HT1080 (cell line): ENCODE measurements around the gene SHROOM1. TPM values are rescaled to one million over a fixed set of nuclear protein-coding genes. Genes with fewer than 3 reads are reported as not detected.

Source experiments
- DNase-seq: peaks from one replicate; pipeline ENCODE4 v3.0.0-alpha.2; 2015; ENCODE audit warnings: low read depth
- small RNA-seq: library from RNA; depleted of rRNA; stranded (forward); fragments of <200 nt; gene quantifications from one replicate; pipeline ENCODE3, GENCODE V24; 2014
- total RNA-seq: library from RNA; depleted of rRNA; stranded (reverse); fragments of >200 nt; shearing (Covaris generic); gene quantifications from 2 replicates; pipeline ENCODE4 v1.2.3, GENCODE V29; 2014; rRNA removed

Gene SHROOM1
- total RNA-seq, 1 experiment from 2014 or later, result 9.3 TPM

DNA sequence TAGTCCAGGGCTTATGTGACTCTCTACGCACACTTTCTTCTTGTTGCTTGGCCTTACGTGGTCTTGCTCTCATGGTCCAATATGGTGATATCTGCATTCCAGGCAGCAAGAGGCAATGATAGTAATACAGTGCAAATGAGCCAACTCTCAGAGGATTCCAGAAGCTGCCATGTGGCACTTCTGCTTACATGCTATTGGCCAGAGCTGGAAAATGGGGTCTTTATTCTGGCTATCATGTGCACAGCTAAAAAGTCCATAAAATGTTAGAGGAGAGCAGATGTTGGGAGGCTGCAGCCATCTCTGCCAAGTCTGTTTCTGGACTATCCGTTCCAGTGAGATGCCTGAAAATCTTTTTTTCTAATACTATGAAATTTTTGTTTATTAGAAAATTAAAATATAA, 50.5 kb downstream of the SHROOM1 start:
- no peak for DNase-seq

DNA sequence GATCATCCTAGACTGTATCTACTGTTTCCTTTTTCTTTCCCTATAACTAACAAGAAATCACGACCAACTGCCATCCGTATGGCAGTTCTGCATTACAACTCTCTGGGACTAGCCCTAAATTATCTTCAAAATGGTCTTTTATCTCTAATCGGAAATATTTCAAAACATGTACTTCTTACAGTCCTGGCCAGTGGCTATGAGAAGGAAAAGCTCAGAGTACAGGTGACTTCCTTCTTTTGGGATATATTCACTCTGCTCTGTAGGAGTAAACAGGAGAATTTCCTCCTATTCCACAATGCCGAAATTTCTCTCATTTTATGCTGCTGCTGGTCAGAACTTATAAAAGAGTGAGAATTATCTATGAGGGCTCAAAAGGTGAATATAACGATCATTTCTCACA, 51.6 kb downstream of the SHROOM1 start:
- DNase-seq, result no peak

DNA sequence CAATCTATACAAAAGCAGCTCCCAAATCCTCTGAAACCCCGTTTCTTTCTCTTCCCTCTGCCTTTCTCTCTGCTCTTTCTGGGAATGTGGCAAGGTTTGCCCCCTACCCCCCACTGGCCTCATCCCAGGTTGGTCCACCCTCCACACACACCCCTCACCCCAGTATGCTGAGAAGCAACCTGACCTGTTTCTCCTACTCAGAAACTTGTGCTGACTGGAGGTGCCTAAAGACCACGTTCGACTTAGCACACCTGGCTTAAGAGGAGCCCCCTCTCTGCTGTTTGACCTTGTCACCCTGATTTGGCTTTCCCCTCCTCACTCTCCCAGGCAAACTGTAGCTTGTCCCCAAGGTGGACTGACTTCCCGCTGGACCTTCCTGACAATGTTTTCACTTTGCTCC, 52.3 kb downstream of the SHROOM1 start:
- no peak for DNase-seq

DNA sequence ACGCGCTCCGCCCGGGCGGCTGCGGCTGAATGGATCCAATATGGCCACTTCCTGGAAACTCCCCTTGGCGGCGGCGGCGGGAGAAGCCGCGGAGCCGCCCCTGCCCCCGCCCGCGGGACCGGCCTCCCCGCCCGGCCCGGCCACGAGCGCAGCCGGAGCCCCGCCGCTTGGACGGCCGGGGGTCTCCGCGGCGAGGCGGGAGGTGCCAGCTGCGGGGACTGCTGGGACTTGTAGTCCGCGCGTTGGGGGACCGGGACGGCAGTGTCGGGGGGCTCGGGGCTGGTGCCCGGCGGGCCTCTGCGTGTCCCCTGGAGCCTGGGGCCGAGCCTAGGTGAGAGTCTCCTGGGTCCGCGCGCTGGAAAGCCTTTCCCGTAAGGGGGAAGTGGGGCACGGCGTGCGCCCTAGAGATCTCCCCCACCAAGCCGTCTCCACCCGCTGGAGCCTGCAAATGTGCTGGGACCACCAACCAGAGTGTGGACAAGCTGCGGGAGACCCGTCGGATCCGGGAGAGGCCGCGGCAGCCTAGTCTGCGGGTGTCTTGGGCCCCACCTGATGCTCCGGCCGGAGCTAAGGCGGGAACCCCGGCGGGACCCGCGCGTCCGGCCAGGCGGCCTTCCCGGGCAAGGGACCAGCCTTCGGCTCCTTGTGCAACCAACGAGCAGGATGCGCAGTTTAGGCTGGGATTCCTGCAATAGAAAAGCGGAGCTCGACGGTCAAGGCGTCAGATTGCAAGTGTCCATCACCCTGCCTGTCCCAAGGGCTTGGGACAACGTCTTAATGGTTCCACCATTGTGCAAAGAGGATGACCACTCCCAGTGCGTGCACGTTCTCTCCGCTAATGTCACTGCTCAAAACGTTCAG, 53.0 kb downstream of the SHROOM1 start, which contains the start of gene SEPTIN8:
Gene SEPTIN8 (minus strand): TSS at position 31 of the 861 bp plus-strand sequence. CDS start 102 bp downstream, outside the sequence.
- no peak for DNase-seq

DNA sequence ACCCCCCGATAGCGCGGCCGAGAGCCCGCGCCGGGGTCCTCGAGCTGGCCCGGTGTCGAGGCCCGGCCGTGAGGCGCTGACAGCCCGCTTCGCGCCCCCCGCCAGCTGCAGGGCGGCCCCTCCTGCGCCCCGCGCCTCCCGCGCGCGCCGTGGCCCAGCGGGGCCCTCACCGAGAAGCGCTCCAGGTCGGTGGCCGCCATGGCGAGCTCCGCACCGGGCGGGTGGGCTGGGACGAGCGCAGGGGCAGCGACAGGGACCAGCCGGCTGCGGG, 53.6 kb downstream of the SHROOM1 start:
- DNase-seq, result no peak

DNA sequence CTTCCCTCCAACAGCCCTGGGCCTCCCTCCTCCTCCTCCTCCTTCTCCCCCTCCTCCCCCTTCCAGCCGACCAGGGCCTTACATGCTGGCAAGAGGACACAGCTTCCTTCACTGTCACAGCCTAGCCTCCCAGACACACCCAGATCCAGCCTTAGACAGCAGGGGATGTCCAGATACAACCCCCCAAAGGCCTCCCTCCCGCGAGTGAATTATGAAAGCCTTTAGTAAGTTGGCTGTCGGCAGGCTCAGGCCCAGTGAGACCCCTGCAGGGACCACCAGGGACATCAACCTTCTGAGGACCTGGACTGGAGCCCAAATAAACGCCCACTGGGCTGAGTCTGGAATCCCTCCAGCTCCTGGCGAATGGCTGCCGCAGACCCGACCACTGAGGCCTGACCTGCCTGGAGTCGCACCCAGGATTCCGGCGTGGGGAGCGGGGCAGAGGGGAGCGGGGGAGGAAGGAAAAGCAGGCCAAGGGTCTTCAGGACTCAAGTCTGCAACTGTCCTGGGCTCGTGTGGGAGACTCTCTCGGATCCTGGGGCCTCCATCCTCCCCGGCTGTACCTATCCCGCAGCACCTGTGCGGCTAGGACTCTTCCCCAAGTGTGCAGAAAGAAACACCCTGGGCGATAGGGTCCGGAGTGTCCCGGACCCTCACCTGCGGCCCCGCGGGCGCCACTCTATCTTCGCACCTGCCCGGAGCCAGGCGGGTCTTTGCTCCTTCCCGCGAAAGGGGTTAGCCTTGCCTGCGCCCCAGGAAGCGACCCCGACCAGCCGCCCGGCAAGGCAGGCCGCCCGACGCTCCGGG, 54.1 kb downstream of the SHROOM1 start:
- DNase-seq, result peak; percentile 47

DNA sequence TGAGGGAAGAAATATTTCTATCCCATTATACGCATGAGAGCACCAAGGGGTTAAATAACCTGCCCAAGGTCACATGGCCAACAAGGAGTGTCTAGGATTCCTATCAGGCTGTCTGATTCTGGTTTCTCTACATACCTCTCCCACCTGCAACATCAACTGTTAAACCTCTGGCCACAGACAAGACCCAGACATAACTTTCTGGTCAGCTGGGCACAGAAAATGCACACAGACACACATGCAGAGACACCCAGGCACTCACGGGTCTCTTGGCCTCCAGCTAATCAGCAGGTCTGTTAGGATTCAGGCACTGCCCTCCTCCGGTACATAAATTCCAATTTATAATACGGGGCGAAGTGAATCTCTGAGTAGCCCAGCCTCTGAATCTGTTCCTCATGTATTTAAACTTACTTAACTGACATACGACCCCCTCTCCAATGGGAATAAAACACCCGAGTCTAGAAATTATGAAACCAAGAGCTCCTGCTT, 54.9 kb downstream of the SHROOM1 start:
- no peak for DNase-seq

DNA sequence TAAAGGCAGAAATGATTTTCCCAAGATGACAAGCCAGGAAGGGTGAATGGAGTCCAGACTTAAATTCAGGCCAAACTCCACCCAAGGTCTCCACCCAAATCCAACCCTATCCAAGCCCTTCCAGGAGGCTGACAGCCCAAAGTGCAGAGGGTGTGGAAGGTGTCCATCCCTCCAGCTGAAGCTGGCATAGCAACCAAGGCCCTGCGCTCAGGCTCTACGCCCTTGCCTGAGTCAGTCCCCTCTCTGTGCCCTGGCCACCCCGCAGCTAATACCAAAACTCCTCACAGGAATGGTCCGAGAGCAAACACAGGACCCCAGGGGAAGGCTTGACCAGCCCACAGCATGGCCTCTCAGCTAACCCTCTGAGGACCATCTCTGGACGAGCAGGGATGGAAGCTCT, 55.6 kb downstream of the SHROOM1 start:
- no peak for DNase-seq

DNA sequence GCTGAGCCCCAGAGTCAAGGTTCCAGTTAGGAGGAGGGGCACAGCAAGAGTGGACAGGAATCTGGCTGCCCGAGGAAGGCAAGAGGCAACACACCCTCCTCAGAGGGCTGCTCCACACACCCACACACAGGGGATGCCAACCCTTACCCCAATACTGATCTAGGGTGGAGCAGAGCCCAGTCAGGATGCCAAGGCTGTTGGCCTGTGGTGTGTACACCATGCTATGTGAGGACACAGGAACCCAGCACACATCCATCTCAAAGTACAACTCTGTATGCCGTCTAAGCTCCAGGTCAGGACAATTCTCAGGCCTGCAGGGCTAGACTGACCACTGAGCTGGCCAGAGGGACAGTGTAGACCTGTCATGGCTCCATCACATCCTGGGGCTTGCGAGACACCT, 56.0 kb downstream of the SHROOM1 start:
- no peak for DNase-seq

DNA sequence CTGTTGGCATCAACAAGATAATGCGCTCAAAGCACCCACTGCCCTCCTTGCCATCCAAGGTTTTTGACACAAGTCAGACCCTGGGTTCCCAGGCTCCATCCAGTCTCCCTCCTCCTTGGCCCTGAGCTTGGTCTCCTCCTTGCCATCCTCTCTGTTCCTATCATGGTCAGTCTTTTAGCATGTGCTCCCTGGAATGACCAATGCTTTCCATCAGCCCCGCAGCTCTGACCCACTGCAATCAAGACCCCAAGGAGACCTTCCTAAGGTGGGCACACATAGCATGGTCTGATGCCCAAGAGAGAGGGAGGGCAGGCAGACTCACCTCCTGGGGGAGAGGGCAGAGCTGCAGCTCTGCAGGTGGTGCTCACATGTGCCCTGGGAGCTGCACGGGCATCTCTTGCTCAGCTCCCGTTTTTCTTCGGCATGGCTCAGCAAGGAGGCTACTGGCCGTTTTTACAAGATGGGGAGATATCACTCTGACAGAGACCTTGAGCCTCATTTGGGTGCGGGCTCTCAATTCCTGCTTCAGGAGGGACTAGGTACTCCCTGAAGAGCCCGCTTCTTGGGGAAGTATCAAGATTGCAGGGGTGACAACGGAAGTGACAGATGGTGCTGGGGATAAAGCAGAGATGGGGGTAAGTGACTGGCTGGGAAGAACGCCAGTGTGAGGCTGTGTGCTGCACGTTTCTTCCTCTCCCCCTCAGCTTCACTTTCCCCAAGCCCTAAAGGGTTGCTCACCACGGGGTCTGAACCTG, 56.7 kb downstream of the SHROOM1 start:
- no peak for DNase-seq

DNA sequence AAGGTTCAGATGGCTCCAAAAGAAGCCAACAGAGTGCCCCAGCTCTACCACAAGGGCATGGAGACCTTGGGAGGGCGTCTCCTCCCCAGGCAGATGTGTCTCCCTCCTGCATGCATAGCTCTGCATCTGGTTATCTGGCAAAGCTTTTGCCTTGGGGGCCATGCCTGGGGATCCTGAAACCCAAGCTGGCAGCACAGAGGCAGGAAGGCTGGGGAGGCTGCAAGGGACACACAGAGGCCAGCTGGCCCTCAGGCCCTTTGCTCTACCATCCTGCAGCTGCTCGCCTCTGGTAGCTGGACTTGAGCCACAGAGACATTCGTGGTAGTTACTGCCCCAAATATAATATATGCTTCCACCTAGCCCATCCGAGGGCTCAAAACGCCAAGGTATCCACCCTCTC, 57.3 kb downstream of the SHROOM1 start:
- DNase-seq, result no peak

DNA sequence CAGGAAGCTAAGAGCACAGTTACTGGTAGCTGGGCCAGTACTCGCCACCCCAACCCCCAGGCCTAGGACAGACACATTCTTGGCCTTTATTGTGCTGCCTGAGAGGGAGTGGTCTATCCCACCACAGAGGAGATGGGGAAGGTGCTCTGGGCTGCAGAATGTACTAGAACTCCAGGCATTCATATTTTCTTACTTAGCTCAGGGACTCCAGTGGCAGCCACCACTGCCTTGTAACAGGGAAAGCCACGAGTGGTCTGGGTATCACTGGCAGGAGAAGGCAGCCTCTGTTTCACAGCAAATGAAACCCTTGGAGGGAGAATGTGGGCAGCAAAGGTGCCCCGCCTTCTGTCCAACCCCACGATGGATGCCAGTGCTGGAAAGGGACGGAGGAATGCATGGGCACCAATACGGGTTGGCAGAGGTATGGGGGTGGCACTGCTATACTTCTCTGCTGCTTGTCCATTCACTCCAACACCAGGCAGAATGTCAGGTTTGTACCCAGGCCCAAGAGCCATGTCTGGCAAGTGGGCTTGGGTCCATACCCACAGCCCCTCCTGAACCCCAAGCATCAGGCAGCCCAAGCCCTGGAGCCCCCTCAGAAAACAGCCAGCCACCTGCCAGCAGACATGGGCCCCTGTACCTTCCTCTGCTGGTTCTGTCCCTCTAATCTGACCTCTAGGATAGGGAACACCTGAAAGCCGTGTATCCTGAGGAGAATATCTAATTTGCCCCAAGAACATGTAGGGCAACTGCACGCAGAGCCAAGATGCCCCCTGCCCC, 58.0 kb downstream of the SHROOM1 start:
- DNase-seq, result no peak

Small RNAs within 50 kb of the gene (small RNA-seq; reads per million reads assigned to genes)
- gene RNA5SP192, result not detected

Other genes with a start within 250 kb of the SHROOM1 start
- gene IL13, start 172.5 kb downstream of the SHROOM1 start, total RNA-seq, result not detected in 2 replicates
- gene IL4, start 156.7 kb downstream of the SHROOM1 start, total RNA-seq, result not detected in 2 replicates
- gene KIF3A, start 93.1 kb downstream of the SHROOM1 start, total RNA-seq, result 2.9 and 3.6 TPM in 2 replicates
- not detected in 2 replicates for gene CCNI2, start 83.2 kb downstream of the SHROOM1 start, total RNA-seq
- 41.6 and 50.9 TPM in 2 replicates for gene SEPTIN8, start 53.4 kb downstream of the SHROOM1 start, total RNA-seq
- gene SOWAHA, start 17.3 kb downstream of the SHROOM1 start, total RNA-seq, result not detected in 2 replicates
- gene GDF9, start 35.8 kb upstream of the SHROOM1 start, total RNA-seq, result 0.21 TPM in 1 of 2 replicates, not detected in the other
- 201 and 373 TPM in 2 replicates for gene UQCRQ, start 36.0 kb upstream of the SHROOM1 start, total RNA-seq
- gene LEAP2, start 43.0 kb upstream of the SHROOM1 start, total RNA-seq, result 0.21 and 0.77 TPM in 2 replicates
- 20.0 and 26.7 TPM in 2 replicates for gene AFF4, start 133.0 kb upstream of the SHROOM1 start, total RNA-seq
- gene ZCCHC10, start 195.9 kb upstream of the SHROOM1 start, total RNA-seq, result 13.9 and 18.1 TPM in 2 replicates
- 131 and 161 TPM in 2 replicates for gene HSPA4, start 221.4 kb upstream of the SHROOM1 start, total RNA-seq